H9 (cell line): ENCODE results near the gene RGS9. TPM values are rescaled to one million over a fixed set of nuclear protein-coding genes. Genes with fewer than 3 reads are reported as not detected.

ENCODE experiments used
- DNase-seq: peaks from one replicate; pipeline ENCODE4 v3.0.0-alpha.2; 2017
- H2AFZ ChIP-seq: one replicate; pipeline ENCODE4 v1.6.1; 2013; ENCODE audit warnings: mild to moderate bottlenecking, low read length, control low read depth, moderate library complexity
- H2AK5ac ChIP-seq: 2 replicates; pipeline ENCODE4 v1.6.1; 2013; ENCODE audit warnings: low read length, control low read depth, mixed read lengths; ENCODE audit not compliant: insufficient read length
- H2BK120ac ChIP-seq: one replicate; pipeline ENCODE4 v1.6.1; 2013; ENCODE audit warnings: low read depth, mild to moderate bottlenecking, low read length, control low read depth, inconsistent platforms; ENCODE audit not compliant: poor library complexity, severe bottlenecking
- H2BK12ac ChIP-seq: 2 replicates; pipeline ENCODE4 v1.6.1; 2013; ENCODE audit warnings: low read length, control low read depth, mixed read lengths, low read depth; ENCODE audit not compliant: insufficient read length
- H2BK15ac ChIP-seq: 2 replicates; pipeline ENCODE4 v1.6.1; 2013; ENCODE audit warnings: low read depth, low read length, control low read depth
- H2BK20ac ChIP-seq: one replicate; pipeline ENCODE4 v1.6.1; 2013; ENCODE audit warnings: low read depth, mild to moderate bottlenecking, low read length, control low read depth, inconsistent platforms; ENCODE audit not compliant: poor library complexity, severe bottlenecking
- H2BK5ac ChIP-seq: 2 replicates; pipeline ENCODE4 v1.6.1; 2013; ENCODE audit warnings: low read length, control low read depth, mixed read lengths; ENCODE audit not compliant: insufficient read length
- H3K14ac ChIP-seq: 2 replicates; pipeline ENCODE4 v1.6.1; 2013; ENCODE audit warnings: low read length, control low read depth; ENCODE audit not compliant: insufficient read depth
- H3K18ac ChIP-seq: 2 replicates; pipeline ENCODE4 v1.6.1; 2013; ENCODE audit warnings: low read depth, mild to moderate bottlenecking, mixed read lengths, low read length, control low read depth; ENCODE audit not compliant: insufficient read length
- H3K23ac ChIP-seq: 2 replicates; pipeline ENCODE4 v1.6.1; 2013; ENCODE audit warnings: low read length, control low read depth, mixed read lengths, low read depth; ENCODE audit not compliant: insufficient read length
- H3K23me2 ChIP-seq: 2 replicates; pipeline ENCODE4 v1.6.1; 2013; ENCODE audit warnings: low read depth, mild to moderate bottlenecking, mixed read lengths, low read length, control low read depth; ENCODE audit not compliant: insufficient read length, poor library complexity, severe bottlenecking
- H3K27ac ChIP-seq: 2 replicates; pipeline ENCODE4 v1.5.1; 2013; ENCODE audit warnings: low read length, control low read depth, mixed read lengths, low read depth; ENCODE audit not compliant: insufficient read length
- H3K27me3 ChIP-seq: 2 replicates; pipeline ENCODE4 v1.6.1; 2013; ENCODE audit warnings: low read length, control low read depth, inconsistent platforms; ENCODE audit not compliant: insufficient read depth
- H3K4ac ChIP-seq: 2 replicates; pipeline ENCODE4 v1.6.1; 2013; ENCODE audit warnings: low read depth, mild to moderate bottlenecking, control low read depth, inconsistent platforms, low read length, moderate library complexity
- H3K4me1 ChIP-seq: 2 replicates; pipeline ENCODE4 v1.6.1; 2013; ENCODE audit warnings: low read length, control low read depth, inconsistent platforms; ENCODE audit not compliant: insufficient read depth
- H3K4me2 ChIP-seq: 2 replicates; pipeline ENCODE4 v1.6.1; 2013; ENCODE audit warnings: low read length, control low read depth, mixed read lengths; ENCODE audit not compliant: insufficient read length, insufficient read depth
- H3K56ac ChIP-seq: 2 replicates; pipeline ENCODE4 v1.6.1; 2013; ENCODE audit warnings: low read depth, mild to moderate bottlenecking, mixed read lengths, low read length, control low read depth; ENCODE audit not compliant: insufficient read length
- H3K79me1 ChIP-seq: 2 replicates; pipeline ENCODE4 v1.6.1; 2013; ENCODE audit warnings: low read depth, mild to moderate bottlenecking, moderate library complexity, low read length, control low read depth, inconsistent platforms; ENCODE audit not compliant: insufficient read depth, poor library complexity, severe bottlenecking
- H3K79me2 ChIP-seq: 2 replicates; pipeline ENCODE4 v1.6.1; 2013; ENCODE audit warnings: low read length, control low read depth, inconsistent platforms; ENCODE audit not compliant: insufficient read depth
- H3K9ac ChIP-seq: 2 replicates; pipeline ENCODE4 v1.6.1; 2013; ENCODE audit warnings: low read length, control low read depth, mixed read lengths; ENCODE audit not compliant: insufficient read length; ENCODE audit errors: extremely low read depth
- H3K9me3 ChIP-seq: one replicate; pipeline ENCODE4 v1.6.1; 2013; ENCODE audit warnings: low read depth, low read length, inconsistent platforms; ENCODE audit not compliant: control insufficient read depth
- H3T11ph ChIP-seq: one replicate; pipeline ENCODE4 v1.6.1; 2013; ENCODE audit warnings: mild to moderate bottlenecking, low read length, control low read depth, inconsistent platforms
- H4K20me1 ChIP-seq: one replicate; pipeline ENCODE4 v1.6.1; 2013; ENCODE audit not compliant: control insufficient read depth, insufficient read length, insufficient read depth
- H4K5ac ChIP-seq: 2 replicates; pipeline ENCODE4 v1.6.1; 2013; ENCODE audit warnings: low read depth, mild to moderate bottlenecking, mixed read lengths, low read length, control low read depth; ENCODE audit not compliant: insufficient read length
- H4K8ac ChIP-seq: replicated peaks from 2 replicates; pipeline ENCODE4 v1.6.1; 2013; ENCODE audit warnings: low read length, control low read depth, mixed read lengths, low read depth; ENCODE audit not compliant: insufficient read length
- H4K91ac ChIP-seq: 2 replicates; pipeline ENCODE4 v1.6.1; 2013; ENCODE audit warnings: low read depth, mild to moderate bottlenecking, moderate library complexity, mixed read lengths, low read length, control low read depth; ENCODE audit not compliant: insufficient read length
- H3K27ac Mint-ChIP-seq, 3 experiments: 2 replicates in 2 of 3; 3 replicates in 1 of 3; pipeline ENCODE4 v1.8.0; 2020 to 2021; ENCODE audit warnings: mixed read lengths in 3 of 3, mild to moderate bottlenecking in 1 of 3, moderate library complexity in 1 of 3
- H3K27me3 Mint-ChIP-seq: 2 replicates; pipeline ENCODE4 v1.8.0; 2021; ENCODE audit warnings: low read depth, mild to moderate bottlenecking, moderate library complexity, mixed read lengths
- H3K36me3 Mint-ChIP-seq, 3 experiments: 2 replicates in 2 of 3; 3 replicates in 1 of 3; pipeline ENCODE4 v1.8.0; 2020 to 2021; ENCODE audit warnings: low read depth in 3 of 3, mixed read lengths in 3 of 3; ENCODE audit not compliant: insufficient read depth in 1 of 3
- H3K4me1 Mint-ChIP-seq, 2 experiments: 2 replicates each; pipeline ENCODE4 v1.8.0; 2020; ENCODE audit warnings: mixed read lengths in 2 of 2
- H3K4me3 Mint-ChIP-seq, 2 experiments: 2 replicates in 1 of 2; 3 replicates in 1 of 2; pipeline ENCODE4 v1.8.0; 2020 to 2021; ENCODE audit warnings: mild to moderate bottlenecking in 2 of 2, mixed read lengths in 2 of 2, moderate library complexity in 1 of 2
- H3K9me3 Mint-ChIP-seq, 2 experiments: 2 replicates in 1 of 2; 3 replicates in 1 of 2; pipeline ENCODE4 v1.8.0; 2020; ENCODE audit warnings: mild to moderate bottlenecking in 2 of 2, mixed read lengths in 2 of 2, moderate library complexity in 1 of 2
- WGBS: extraction: QIAGEN DNeasy Blood & Tissue Kit; methylation state at CpG from one replicate; pipeline ENCODE4 v1.1.7; 2013; ENCODE audit warnings: missing lambda C conversion rate, low lambda C conversion rate, mixed read lengths; ENCODE audit not compliant: insufficient read length; ENCODE audit errors: extremely low coverage; 5-methylcytosine and 5-hydroxymethylcytosine counted together
- total RNA-seq: library from RNA; stranded (reverse); gene quantifications from 2 replicates; pipeline ENCODE4 v1.2.1, GENCODE V29; 2021
- TF ChIP-seq, protein P1 (sequence below): fragments of 200-600 bp; sonication (generic); conservative IDR thresholded peaks from 3 replicates; pipeline ENCODE4 v1.8.0; 2021; ENCODE audit warnings: antibody characterized with exemption, mild to moderate bottlenecking

RGS9 gene
- total RNA-seq, 1 experiment from 2014 or later: 12.0 TPM

DNA sequence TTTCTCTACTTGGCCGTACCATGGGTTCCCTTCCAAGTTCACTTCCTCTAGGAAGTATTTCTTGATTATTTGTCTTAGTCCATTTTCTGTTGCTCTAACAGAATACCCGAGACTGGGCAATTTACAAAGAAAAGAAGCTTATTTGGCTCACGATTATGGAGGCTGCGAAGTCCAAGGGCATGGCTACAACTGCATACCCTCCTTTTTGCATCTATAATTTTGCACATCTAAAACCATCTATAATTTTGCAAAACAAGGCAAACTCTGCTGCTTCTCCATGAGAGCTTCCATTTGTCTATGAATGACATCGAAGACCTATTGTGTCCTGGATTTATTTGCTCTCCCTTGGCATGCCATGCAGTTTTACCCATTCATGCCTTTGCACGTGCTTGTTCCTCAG lies 27.6 kb upstream of the RGS9 start:
- Mint-ChIP-seq H3K4me3 (no peak overlapping the region), H3K27me3 (no peaks in the 10 kb centered on the region), H3K36me3 (peaks cover 0 to 11% (median 0%) of the 10 kb centered on the region in 3 experiments; a peak in 2 of 7 replicates), H3K27ac (no peak overlapping the region), H3K9me3 (no peaks in the 10 kb centered on the region), H3K4me1 (no peaks in the 10 kb centered on the region)
- TF ChIP-seq, protein P1, sequence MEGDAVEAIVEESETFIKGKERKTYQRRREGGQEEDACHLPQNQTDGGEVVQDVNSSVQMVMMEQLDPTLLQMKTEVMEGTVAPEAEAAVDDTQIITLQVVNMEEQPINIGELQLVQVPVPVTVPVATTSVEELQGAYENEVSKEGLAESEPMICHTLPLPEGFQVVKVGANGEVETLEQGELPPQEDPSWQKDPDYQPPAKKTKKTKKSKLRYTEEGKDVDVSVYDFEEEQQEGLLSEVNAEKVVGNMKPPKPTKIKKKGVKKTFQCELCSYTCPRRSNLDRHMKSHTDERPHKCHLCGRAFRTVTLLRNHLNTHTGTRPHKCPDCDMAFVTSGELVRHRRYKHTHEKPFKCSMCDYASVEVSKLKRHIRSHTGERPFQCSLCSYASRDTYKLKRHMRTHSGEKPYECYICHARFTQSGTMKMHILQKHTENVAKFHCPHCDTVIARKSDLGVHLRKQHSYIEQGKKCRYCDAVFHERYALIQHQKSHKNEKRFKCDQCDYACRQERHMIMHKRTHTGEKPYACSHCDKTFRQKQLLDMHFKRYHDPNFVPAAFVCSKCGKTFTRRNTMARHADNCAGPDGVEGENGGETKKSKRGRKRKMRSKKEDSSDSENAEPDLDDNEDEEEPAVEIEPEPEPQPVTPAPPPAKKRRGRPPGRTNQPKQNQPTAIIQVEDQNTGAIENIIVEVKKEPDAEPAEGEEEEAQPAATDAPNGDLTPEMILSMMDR: no peak
- H2BK20ac ChIP-seq: no peak overlapping the region
- H3K4ac ChIP-seq: no peak overlapping the region
- H3K79me1 ChIP-seq: no peaks in the 10 kb centered on the region
- no peak overlapping the region for H4K91ac ChIP-seq
- H3T11ph ChIP-seq: no peak overlapping the region
- H2BK15ac ChIP-seq: no peak overlapping the region
- no peak overlapping the region for H2BK5ac ChIP-seq
- no peak overlapping the region for H4K5ac ChIP-seq
- H3K4me1 ChIP-seq: no peaks in the 10 kb centered on the region
- DNase-seq: no peak
- H3K4me2 ChIP-seq: no peak overlapping the region
- H3K23ac ChIP-seq: no peak overlapping the region
- no peak overlapping the region for H4K8ac ChIP-seq
- no peak overlapping the region for H2BK12ac ChIP-seq
- WGBS: no CpG with 5 or more reads among the region's 6 CpGs
- H2BK120ac ChIP-seq: no peak overlapping the region
- H2AFZ ChIP-seq: no peak overlapping the region
- H3K27ac ChIP-seq: no peak overlapping the region
- H4K20me1 ChIP-seq: no peaks in the 10 kb centered on the region
- no peak overlapping the region for H3K56ac ChIP-seq
- no peaks in the 10 kb centered on the region for H3K27me3 ChIP-seq
- no peak overlapping the region for H2AK5ac ChIP-seq
- no peak overlapping the region for H3K14ac ChIP-seq
- H3K9me3 ChIP-seq: no peaks in the 10 kb centered on the region
- no peaks in the 10 kb centered on the region for H3K79me2 ChIP-seq
- H3K18ac ChIP-seq: no peak overlapping the region
- no peaks in the 10 kb centered on the region for H3K23me2 ChIP-seq
- H3K9ac ChIP-seq: no peak overlapping the region
